Neuron (in vitro differentiated cells): ENCODE measurements around the gene SP9.

ENCODE experiments used
- H2AFZ ChIP-seq: one replicate; pipeline ENCODE4 v1.6.1; 2013; ENCODE audit warnings: low read depth, mild to moderate bottlenecking, inconsistent platforms, low read length, moderate library complexity
- H3K27me3 ChIP-seq: one replicate; pipeline ENCODE4 v1.6.1; 2013; ENCODE audit warnings: low read length; ENCODE audit not compliant: insufficient read depth
- H3K36me3 ChIP-seq: one replicate; pipeline ENCODE4 v1.6.1; 2013; ENCODE audit warnings: low read length; ENCODE audit not compliant: insufficient read depth
- H3K4me1 ChIP-seq: one replicate; pipeline ENCODE4 v1.6.1; 2013; ENCODE audit warnings: low read length; ENCODE audit not compliant: insufficient read depth
- H3K4me3 ChIP-seq: 2 replicates; pipeline ENCODE4 v1.5.1; 2013; ENCODE audit warnings: mild to moderate bottlenecking, low read length, moderate library complexity
- H3K9me3 ChIP-seq: one replicate; pipeline ENCODE4 v1.6.1; 2013; ENCODE audit warnings: low read length

Gene SP9

DNA sequence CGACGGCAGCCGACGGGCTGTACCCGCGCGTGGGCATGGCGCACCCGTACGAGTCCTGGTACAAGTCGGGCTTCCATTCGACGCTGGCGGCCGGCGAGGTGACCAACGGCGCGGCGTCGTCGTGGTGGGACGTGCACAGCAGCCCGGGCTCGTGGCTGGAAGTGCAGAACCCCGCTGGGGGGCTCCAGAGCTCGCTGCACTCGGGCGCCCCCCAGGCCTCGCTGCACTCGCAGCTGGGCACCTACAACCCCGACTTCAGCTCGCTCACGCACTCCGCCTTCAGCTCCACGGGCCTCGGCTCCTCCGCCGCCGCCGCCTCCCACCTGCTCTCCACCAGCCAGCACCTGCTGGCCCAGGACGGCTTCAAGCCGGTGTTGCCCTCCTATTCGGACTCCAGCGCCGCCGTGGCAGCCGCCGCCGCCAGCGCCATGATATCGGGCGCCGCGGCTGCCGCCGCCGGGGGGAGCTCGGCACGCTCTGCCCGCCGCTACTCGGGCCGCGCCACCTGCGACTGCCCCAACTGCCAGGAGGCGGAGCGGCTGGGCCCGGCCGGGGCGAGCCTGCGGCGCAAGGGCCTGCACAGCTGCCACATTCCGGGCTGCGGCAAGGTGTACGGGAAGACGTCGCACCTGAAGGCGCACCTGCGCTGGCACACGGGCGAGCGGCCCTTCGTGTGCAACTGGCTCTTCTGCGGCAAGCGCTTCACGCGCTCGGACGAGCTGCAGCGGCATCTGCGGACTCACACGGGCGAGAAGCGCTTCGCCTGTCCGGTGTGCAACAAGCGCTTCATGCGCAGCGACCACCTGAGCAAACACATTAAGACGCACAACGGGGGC is 2.0 kb downstream of the SP9 start:
- H3K9me3 ChIP-seq: no peaks in the 10 kb centered on the region
- H2AFZ ChIP-seq: no peak overlapping the region
- peaks cover 54% of the 10 kb centered on the region for H3K4me1 ChIP-seq
- peak overlapping the region; percentile 94 for H3K4me3 ChIP-seq
- no peaks in the 10 kb centered on the region for H3K27me3 ChIP-seq
- peaks cover 4% of the 10 kb centered on the region for H3K36me3 ChIP-seq

DNA sequence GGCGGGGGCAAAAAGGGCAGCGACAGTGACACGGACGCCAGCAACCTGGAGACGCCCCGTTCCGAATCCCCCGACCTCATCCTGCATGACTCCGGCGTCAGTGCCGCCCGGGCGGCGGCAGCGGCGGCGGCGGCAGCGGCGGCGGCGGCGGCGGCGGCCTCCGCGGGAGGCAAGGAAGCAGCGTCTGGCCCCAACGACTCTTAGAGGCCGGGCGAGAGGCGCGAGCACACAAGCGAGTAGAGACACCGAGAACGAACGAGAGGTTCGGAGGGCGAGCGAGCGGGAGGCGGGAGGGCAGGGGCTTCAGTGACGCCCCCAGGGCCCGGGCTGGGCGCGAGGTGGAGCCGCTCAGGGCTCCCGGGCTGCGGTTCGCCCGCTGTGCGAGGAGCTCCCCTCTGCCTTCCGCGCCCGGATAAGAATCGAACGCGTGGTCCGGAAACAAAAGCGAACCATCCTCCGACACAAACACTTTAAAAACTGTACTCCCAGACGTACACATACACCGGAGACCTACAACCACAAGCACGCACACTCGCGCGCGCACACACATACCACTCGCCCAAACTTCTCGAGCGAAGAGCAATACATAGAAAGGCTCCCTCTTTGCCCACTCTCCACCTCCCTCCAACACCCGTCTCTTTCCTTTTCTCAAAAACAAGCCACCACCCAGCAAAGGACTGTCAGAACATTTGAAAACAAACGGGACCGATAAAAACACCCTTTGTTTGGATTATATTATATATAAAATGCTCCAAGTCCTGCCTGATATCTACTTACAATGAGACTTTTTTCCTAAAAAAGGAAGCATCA is 2.8 kb downstream of the SP9 start:
- Histone ChIP-seq H2AFZ (no peak overlapping the region), H3K36me3 (peaks cover 4% of the 10 kb centered on the region), H3K9me3 (no peaks in the 10 kb centered on the region), H3K27me3 (peaks cover 7% of the 10 kb centered on the region), H3K4me1 (peaks cover 57% of the 10 kb centered on the region), H3K4me3 (peak overlapping the region; percentile 94)

- H2AFZ ChIP-seq: no peak overlapping the region
- peaks cover 4% of the 10 kb centered on the region for H3K36me3 ChIP-seq
- peaks cover 57% of the 10 kb centered on the region for H3K4me1 ChIP-seq
- peaks cover 13% of the 10 kb centered on the region for H3K27me3 ChIP-seq
- H3K9me3 ChIP-seq: no peaks in the 10 kb centered on the region
- H3K4me3 ChIP-seq: peak overlapping the region; percentile 94
Measured at GRCh38 chr2:174338147-174338605, 3.4 kb downstream of the SP9 start.

DNA sequence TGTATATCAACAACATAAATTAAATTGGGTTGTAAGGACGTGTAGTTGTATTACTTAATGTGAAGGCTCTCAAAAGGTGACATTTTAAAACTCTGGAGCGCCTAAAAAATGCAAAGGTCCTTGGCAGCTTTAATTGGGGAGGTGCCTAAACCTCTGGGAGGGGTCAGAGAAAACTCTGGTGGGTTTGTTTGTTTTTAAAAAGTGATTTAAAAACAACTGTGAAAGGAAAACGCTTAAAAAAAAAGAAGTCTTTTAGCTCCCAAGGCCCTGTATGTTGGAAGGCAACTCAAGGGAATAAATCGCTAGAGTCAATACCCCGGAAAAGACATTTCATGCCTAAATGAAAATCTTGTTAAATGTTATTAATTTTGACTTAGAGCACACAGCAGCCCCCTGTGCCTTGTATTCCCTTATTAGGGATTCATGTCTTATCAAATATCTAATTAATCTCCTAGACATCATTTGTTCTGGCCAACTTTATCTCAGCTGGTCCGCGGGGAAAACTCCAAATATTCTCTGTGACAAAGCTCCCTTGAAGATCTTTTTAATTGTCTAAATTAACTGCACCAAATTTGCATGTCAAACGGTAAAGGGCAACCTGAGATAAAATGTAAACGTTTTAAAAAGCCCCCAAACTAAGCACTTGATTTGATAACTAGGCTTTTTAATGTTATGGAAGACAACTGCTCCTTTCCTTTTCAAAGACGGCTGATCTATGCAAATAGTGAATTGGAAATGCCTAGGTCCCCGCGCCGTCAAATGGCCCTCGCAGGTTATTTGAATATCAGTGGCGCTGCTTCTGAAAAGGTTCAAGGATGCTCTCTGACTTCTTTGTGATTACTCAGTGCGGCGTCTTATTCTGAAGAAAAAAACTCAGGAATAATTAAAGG is 4.2 kb downstream of the SP9 start:
- Histone ChIP-seq H3K36me3 (peaks cover 4% of the 10 kb centered on the region), H3K27me3 (peaks cover 21% of the 10 kb centered on the region), H3K4me3 (peak overlapping the region; percentile 94), H2AFZ (no peak overlapping the region), H3K9me3 (no peaks in the 10 kb centered on the region), H3K4me1 (peaks cover 56% of the 10 kb centered on the region)

DNA sequence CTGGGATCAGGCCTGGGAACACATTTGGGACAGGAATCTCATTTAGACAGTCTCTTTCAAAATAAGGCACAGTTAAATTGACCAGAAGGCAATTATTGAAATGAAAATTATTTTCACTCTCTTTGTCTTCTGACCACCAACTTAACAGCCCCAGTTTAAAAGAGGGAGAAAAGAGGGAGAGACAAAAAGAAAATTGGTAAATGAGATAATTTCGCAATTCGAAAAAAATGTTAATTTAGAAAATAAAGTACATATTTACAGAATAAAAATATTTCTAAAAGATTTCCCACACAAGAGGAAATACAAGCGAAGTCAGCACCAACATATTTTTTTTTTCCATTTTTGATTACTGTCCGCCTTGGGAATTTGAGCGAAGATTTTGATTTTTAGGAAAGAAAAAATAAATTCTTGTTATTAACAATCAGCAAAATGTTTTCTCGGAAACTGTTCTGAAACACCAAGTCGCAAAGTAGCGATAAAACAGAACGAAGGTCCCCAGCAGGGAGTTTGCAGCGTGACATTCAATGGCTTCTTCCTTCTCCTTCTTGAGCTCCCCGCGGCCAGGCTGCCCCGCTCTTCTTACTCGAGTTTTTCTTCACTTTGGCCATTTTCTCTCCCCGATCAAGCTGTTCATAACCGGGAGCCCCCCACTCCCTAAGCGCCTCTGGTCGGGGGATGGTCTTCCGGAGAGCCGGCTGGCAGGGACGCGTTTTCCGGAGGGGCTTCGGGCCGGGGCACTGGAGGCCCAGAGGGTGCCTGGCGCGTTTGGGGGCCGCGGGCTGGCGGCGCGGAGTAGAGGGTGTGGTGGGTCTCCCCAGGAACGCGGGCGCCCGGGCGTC is 5.0 kb downstream of the SP9 start:
- Histone ChIP-seq H2AFZ (peak overlapping the region; percentile 85), H3K36me3 (peaks cover 4% of the 10 kb centered on the region), H3K27me3 (peaks cover 26% of the 10 kb centered on the region), H3K4me3 (peak overlapping the region; percentile 94), H3K4me1 (peaks cover 54% of the 10 kb centered on the region), H3K9me3 (no peaks in the 10 kb centered on the region)

- Histone ChIP-seq H3K4me1 (peaks cover 53% of the 10 kb centered on the region), H3K27me3 (peaks cover 26% of the 10 kb centered on the region), H2AFZ (peak overlapping the region; percentile 85), H3K4me3 (peak overlapping the region; percentile 94), H3K36me3 (peaks cover 4% of the 10 kb centered on the region), H3K9me3 (no peaks in the 10 kb centered on the region)
Measured at GRCh38 chr2:174340400-174341292, 5.9 kb downstream of the SP9 start.

DNA sequence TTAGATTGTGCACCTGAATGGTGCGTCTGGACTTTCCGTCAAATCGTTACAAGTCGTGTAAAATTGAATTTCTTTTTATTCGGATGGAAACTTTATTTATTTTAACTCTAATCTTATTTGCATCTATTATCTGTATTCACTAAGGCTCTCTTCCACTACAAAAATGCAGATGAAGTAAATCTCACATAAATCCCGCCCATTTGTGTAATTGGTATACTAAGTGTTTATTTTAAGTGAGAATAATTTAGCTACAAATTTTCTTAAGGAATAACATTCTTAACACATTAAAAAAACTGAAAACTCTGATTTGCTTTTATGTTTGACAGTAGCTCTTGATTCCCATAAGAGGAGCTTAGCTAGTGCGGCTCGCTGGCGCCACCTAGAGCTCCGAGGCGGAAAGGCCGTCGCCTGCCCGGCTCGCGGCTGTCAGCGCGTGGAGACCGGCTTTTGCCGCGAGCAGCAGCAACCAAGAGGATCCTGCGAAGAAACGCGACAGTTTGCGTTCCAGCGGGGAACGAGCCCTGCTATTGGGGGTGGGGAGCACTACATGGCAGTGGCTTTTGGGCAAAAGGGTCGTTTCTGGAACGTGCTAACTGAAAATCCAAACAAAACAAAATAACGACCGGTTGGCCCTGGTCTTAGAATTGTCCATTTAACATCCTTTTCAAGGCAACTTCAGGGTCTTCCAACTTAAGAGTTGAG is 6.7 kb downstream of the SP9 start:
- Histone ChIP-seq H3K4me1 (peaks cover 53% of the 10 kb centered on the region), H3K9me3 (no peaks in the 10 kb centered on the region), H3K36me3 (peaks cover 4% of the 10 kb centered on the region), H2AFZ (peak overlapping the region; percentile 24), H3K27me3 (peaks cover 26% of the 10 kb centered on the region), H3K4me3 (peak overlapping the region; percentile 94)

- Histone ChIP-seq H3K9me3 (no peaks in the 10 kb centered on the region), H3K4me1 (peaks cover 53% of the 10 kb centered on the region), H2AFZ (peak overlapping the region; percentile 24), H3K4me3 (peak overlapping the region; percentile 30), H3K27me3 (peaks cover 26% of the 10 kb centered on the region), H3K36me3 (peaks cover 4% of the 10 kb centered on the region)
Measured at GRCh38 chr2:174341995-174342685, 7.4 kb downstream of the SP9 start.

DNA sequence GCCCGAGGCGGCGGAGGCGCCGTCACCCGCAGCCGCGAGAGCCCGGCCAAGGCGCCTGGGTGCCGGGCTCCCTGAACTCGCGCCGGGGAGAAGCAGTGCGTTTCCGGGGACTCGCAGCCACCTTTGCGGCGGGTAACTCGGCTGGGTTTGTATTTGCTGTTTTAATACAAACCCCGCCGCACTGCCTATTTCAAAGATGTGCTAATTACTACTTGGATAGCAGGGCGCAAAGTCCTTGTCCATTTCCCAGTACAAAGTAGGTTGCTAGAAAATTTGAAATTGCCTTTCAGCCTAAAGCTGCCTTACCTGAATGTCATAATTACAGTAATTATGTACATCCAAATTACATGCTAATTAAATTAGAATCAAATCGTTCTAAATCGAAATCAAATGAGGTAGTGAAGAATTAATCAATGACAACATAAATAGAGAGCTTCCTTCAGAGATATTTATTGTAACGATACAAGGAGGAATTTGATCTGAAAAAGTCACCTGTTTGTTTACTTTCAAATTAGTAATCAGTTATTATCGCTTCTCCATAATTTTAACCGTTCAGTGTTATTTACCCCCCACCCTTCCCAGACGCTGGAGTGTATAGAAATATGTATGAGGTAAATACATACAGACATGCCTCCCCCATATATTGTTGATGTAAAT is 8.1 kb downstream of the SP9 start:
- H3K9me3 ChIP-seq: no peaks in the 10 kb centered on the region
- H3K36me3 ChIP-seq: no peaks in the 10 kb centered on the region
- H2AFZ ChIP-seq: no peak overlapping the region
- H3K4me1 ChIP-seq: peaks cover 50% of the 10 kb centered on the region
- H3K4me3 ChIP-seq: peak overlapping the region; percentile 30
- H3K27me3 ChIP-seq: peaks cover 26% of the 10 kb centered on the region

GRCh38 chr2:174343343-174343622 is 8.5 kb downstream of the SP9 start:
- Histone ChIP-seq H3K4me1 (peaks cover 50% of the 10 kb centered on the region), H3K4me3 (no peak overlapping the region), H3K36me3 (peaks cover under 1% of the 10 kb centered on the region), H3K27me3 (peaks cover 26% of the 10 kb centered on the region), H3K9me3 (no peaks in the 10 kb centered on the region), H2AFZ (no peak overlapping the region)
